Esophagus squamous epithelium (tissue), 4 donors: ENCODE data around the gene SH3RF1.

ENCODE experiments used
- CTCF ChIP-seq, 6 experiments: fragments of 450-650 bp in 4 of 6; fragments of 200-600 bp in 2 of 6; sonication (generic) in 2 of 6; IDR thresholded peaks; one replicate each; pipeline ENCODE4 v1.5.1; 2016 to 2019; ENCODE audit warnings: antibody characterized with exemption in 6 of 6, mild to moderate bottlenecking in 4 of 6, moderate library complexity in 4 of 6
- POLR2A ChIP-seq, 4 donors: fragments of 450-650 bp; IDR thresholded peaks; one replicate each; pipeline ENCODE4 v1.6.1; 2017; ENCODE audit warnings: antibody characterized with exemption in 4 of 4, mild to moderate bottlenecking in 4 of 4, moderate library complexity in 3 of 4

GRCh38 chr4:169305651-169306050 lies 34.9 kb upstream of the SH3RF1 start:
- TF ChIP-seq CTCF (IDR thresholded peaks at IDR 0.05) (no peak), POLR2A (IDR thresholded peaks at IDR 0.05) (no peak)
